Panc1 (cell line): Measurements from ENCODE around the gene AUH. TPM values are rescaled to one million over a fixed set of nuclear protein-coding genes. Genes with fewer than 3 reads are reported as not detected.

Experiments used
- ATAC-seq: fragments of 200-7000 bp; cut with Tn5 transposase; 2 replicates; pipeline ENCODE4 v1.9.1; 2020; ENCODE audit warnings: mild to moderate bottlenecking, moderate library complexity
- BruUV-seq: library from RNA; stranded (reverse); fragments of 400-500 nt; replicated peaks from 2 replicates; lab custom pipeline; 2021; lab: Mats Ljungman, UMichigan
- CTCF ChIA-PET: fragments of 300-600 bp; sonication (Branson Sonifier 250); formaldehyde crosslinking; loops from one replicate; lab custom pipeline; 2022; ENCODE audit warnings: antibody characterized with exemption; lab: Charles Lee
- POLR2A ChIA-PET: fragments of 300-600 bp; sonication (Branson Sonifier 250); formaldehyde crosslinking; loops from one replicate; lab custom pipeline; 2022; ENCODE audit warnings: antibody characterized with exemption; lab: Charles Lee
- DNase-seq: peaks from one replicate; pipeline ENCODE4 v3.0.0-alpha.2; 2010; ENCODE audit warnings: low read depth, low spot score
- H3K27ac ChIP-seq: 2 replicates; pipeline ENCODE4 v1.5.1; 2011; ENCODE audit warnings: mild to moderate bottlenecking, low read length, inconsistent platforms
- H3K27me3 ChIP-seq: fragments of 200-500 bp; sonication (Bioruptor generic); 2 replicates; pipeline ENCODE4 v1.6.0; 2014; ENCODE audit warnings: low read length, inconsistent platforms; ENCODE audit not compliant: control insufficient read depth, insufficient read depth
- H3K36me3 ChIP-seq: fragments of 200-500 bp; sonication (Bioruptor generic); 2 replicates; pipeline ENCODE4 v1.5.1; 2014; ENCODE audit warnings: inconsistent platforms, mild to moderate bottlenecking, low read length, moderate library complexity; ENCODE audit not compliant: control insufficient read depth, insufficient read depth
- H3K4me1 ChIP-seq: 2 replicates; pipeline ENCODE4 v1.5.1; 2011; ENCODE audit warnings: inconsistent platforms, mild to moderate bottlenecking, low read length, moderate library complexity; ENCODE audit not compliant: control insufficient read depth, insufficient read depth
- H3K4me3 ChIP-seq, 2 experiments: 2 replicates each; pipeline ENCODE4 v1.5.1; 2011 to 2012; ENCODE audit warnings: low read depth in 2 of 2, low read length in 2 of 2, mild to moderate bottlenecking in 2 of 2, inconsistent platforms in 1 of 2, moderate library complexity in 1 of 2
- H3K9me3 ChIP-seq: fragments of 200-500 bp; sonication (Bioruptor generic); 2 replicates; pipeline ENCODE4 v1.5.1; 2014; ENCODE audit warnings: low read depth, mild to moderate bottlenecking, inconsistent platforms, low read length, moderate library complexity; ENCODE audit not compliant: control insufficient read depth, insufficient read depth
- POLR2AphosphoS5 ChIP-seq: IDR thresholded peaks from 2 replicates; pipeline ENCODE4 v1.6.1; 2012; ENCODE audit warnings: mild to moderate bottlenecking, low read depth, low read length, moderate library complexity
- REST ChIP-seq, 2 experiments: IDR thresholded peaks; 2 replicates each; pipeline ENCODE4 v1.6.1; 2011 to 2012; ENCODE audit warnings: low read depth in 2 of 2, control low read depth in 1 of 2, low read length in 1 of 2, mild to moderate bottlenecking in 1 of 2, moderate library complexity in 1 of 2; ENCODE audit not compliant: insufficient read depth in 1 of 2
- SIN3A ChIP-seq: IDR thresholded peaks from 2 replicates; pipeline ENCODE4 v1.6.1; 2012; ENCODE audit warnings: low read depth, mild to moderate bottlenecking, low read length, moderate library complexity, borderline replicate concordance; ENCODE audit not compliant: insufficient read depth
- TCF7L2 ChIP-seq: IDR thresholded peaks from 2 replicates; pipeline ENCODE4 v1.6.1; 2011; ENCODE audit warnings: mild to moderate bottlenecking, low read depth, low read length, inconsistent platforms
- in situ Hi-C: cut with HindIII; loops from 2 replicates; pipeline ENCODE4 v1.10.0; 2016; ENCODE audit warnings: low sequenced_read_pairs, low pct_unique_long_range_greater_than_20kb
- intact Hi-C: fragments of 100-400 bp; cut with micrococcal nuclease; formaldehyde crosslinking; loops from one replicate; pipeline ENCODE4 v1.10.0; 2022; ENCODE audit not compliant: unreplicated experiment
- total RNA-seq: library from RNA; stranded (reverse); gene quantifications from one replicate; pipeline ENCODE4 v1.2.1, GENCODE V29; 2021; ENCODE audit not compliant: unreplicated experiment
- TF ChIP-seq, protein P1 (sequence below): fragments of 450-650 bp; IDR thresholded peaks from 2 replicates; pipeline ENCODE4 v1.5.1; 2017; ENCODE audit warnings: mild to moderate bottlenecking

Gene AUH
- total RNA-seq, 1 experiment from 2014 or later: 7.7 TPM

DNA sequence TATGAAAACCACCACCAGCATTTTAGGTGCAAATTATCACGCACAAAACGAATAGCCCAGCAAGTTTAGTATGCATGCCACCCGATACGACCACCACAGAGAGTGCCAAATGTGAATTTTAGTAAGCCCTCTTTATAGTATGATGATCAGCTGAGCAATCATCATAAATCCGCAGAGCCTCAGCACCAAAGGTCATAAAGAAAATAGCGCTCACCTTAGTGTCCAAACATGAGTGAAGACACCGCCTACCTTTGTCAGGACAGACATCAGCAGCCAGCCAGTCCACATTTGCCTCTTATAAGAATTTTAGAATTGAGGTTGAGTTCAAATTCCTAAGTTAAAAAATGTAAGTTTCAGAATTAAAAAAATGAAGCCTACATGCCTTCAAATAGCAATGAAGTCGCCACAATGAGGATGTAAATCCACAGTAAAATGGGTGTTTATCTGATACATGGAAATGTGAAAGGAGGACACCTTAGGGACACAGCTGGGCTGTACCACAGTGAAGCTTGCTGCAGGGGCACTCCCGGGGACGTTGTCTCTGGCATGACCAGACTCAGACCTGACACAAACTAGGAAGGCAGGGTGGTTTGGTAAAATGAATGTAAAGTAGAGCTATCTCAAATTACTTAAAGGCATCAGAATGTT lies 149.0 kb downstream of the AUH start:
- DNase-seq (no peak), ATAC-seq (no peak)
- Histone ChIP-seq H3K27ac (no peak overlapping the region), H3K27me3 (no peaks in the 10 kb centered on the region), H3K9me3 (no peaks in the 10 kb centered on the region), H3K4me3 (no peak overlapping the region), H3K36me3 (no peaks in the 10 kb centered on the region), H3K4me1 (no peaks in the 10 kb centered on the region)
- intact Hi-C loops: no loop called here
- POLR2A ChIA-PET: no interaction called here
- in situ Hi-C loops: no loop called here
- BruUV-seq: no TSS peak
- CTCF ChIA-PET: no interaction called here
- TF ChIP-seq REST (IDR thresholded peaks at IDR 0.05; ENCODE audit: insufficient read depth in 1 of 2, low read depth in 2 of 2, low read length in 1 of 2): no peak

DNA sequence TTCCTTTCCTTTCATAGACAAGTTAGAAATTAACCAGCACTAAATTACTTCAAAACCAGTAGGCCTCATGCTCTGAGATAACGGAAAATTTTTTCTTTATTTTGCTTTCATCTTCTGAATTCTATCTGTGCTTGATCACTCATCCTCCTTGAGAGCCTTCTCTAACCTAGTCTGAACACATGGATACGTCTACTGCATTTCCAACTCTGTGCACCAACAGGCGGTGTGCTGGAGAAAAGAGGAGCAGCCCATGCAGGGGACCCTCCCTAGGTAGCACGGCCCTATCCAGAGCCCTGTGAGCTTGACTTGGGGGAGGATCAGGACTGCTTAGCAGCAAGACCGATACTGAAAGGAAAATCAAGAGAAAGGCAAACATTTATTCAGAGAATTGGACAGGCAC lies 149.8 kb downstream of the AUH start:
- intact Hi-C loops (no loop called here), in situ Hi-C loops (no loop called here)
- no peaks in the 10 kb centered on the region for H3K27me3 ChIP-seq
- H3K36me3 ChIP-seq: no peaks in the 10 kb centered on the region
- ATAC-seq (no peak), DNase-seq (no peak)
- TF ChIP-seq, protein P1, sequence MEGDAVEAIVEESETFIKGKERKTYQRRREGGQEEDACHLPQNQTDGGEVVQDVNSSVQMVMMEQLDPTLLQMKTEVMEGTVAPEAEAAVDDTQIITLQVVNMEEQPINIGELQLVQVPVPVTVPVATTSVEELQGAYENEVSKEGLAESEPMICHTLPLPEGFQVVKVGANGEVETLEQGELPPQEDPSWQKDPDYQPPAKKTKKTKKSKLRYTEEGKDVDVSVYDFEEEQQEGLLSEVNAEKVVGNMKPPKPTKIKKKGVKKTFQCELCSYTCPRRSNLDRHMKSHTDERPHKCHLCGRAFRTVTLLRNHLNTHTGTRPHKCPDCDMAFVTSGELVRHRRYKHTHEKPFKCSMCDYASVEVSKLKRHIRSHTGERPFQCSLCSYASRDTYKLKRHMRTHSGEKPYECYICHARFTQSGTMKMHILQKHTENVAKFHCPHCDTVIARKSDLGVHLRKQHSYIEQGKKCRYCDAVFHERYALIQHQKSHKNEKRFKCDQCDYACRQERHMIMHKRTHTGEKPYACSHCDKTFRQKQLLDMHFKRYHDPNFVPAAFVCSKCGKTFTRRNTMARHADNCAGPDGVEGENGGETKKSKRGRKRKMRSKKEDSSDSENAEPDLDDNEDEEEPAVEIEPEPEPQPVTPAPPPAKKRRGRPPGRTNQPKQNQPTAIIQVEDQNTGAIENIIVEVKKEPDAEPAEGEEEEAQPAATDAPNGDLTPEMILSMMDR: no peak
- TF ChIP-seq REST (IDR thresholded peaks at IDR 0.05; ENCODE audit: insufficient read depth in 1 of 2, low read depth in 2 of 2, low read length in 1 of 2) (no peak), SIN3A (no peak), TCF7L2 (no peak), POLR2AphosphoS5 (no peak)
- H3K4me3 ChIP-seq: no peak overlapping the region
- H3K4me1 ChIP-seq: no peaks in the 10 kb centered on the region
- BruUV-seq: no TSS peak
- ChIA-PET CTCF (no interaction called here), POLR2A (no interaction called here)
- H3K9me3 ChIP-seq: no peaks in the 10 kb centered on the region
- no peak overlapping the region for H3K27ac ChIP-seq
